GM12878 (cell line): ENCODE results near the gene ARRDC1. TPM values are rescaled to one million over a fixed set of nuclear protein-coding genes. Genes with fewer than 3 reads are reported as not detected.

Experiments
- BCLAF1 ChIP-seq: fragments of 450-650 bp; IDR thresholded peaks from 2 replicates; pipeline ENCODE4 v1.6.1; 2017; ENCODE audit warnings: antibody characterized with exemption, mild to moderate bottlenecking, moderate library complexity
- CUX1 ChIP-seq: IDR thresholded peaks from 2 replicates; pipeline ENCODE4 v1.6.1; 2012; ENCODE audit warnings: improper control_type of control experiment, low read depth, low read length; ENCODE audit not compliant: insufficient replicate concordance
- DPF2 ChIP-seq: fragments of 450-650 bp; IDR thresholded peaks from 2 replicates; pipeline ENCODE4 v1.6.1; 2017; ENCODE audit warnings: mild to moderate bottlenecking
- IRF5 ChIP-seq: fragments of 450-650 bp; IDR thresholded peaks from 2 replicates; pipeline ENCODE4 v1.6.1; 2017; ENCODE audit warnings: borderline replicate concordance
- NFIC ChIP-seq: IDR thresholded peaks from 2 replicates; pipeline ENCODE4 v1.6.1; 2012; ENCODE audit warnings: low read depth, mild to moderate bottlenecking, inconsistent platforms, low read length, moderate library complexity
- PAX5 ChIP-seq: IDR thresholded peaks from 2 replicates; pipeline ENCODE4 v1.6.1; 2011; ENCODE audit warnings: low read depth, low read length, borderline replicate concordance
- PRDM15 ChIP-seq: fragments of 450-650 bp; formaldehyde crosslinking; IDR thresholded peaks from 2 replicates; pipeline ENCODE4 v1.4.0; 2020; ENCODE audit warnings: mild to moderate bottlenecking, moderate library complexity
- RAD21 ChIP-seq: IDR thresholded peaks from 2 replicates; pipeline ENCODE4 v1.6.1; 2011; ENCODE audit warnings: mild to moderate bottlenecking, low read depth, low read length, moderate library complexity; ENCODE audit not compliant: insufficient read depth
- SREBF1 ChIP-seq: IDR thresholded peaks from 2 replicates; pipeline ENCODE4 v1.6.1; 2012; ENCODE audit warnings: mild to moderate bottlenecking, low read length
- ZBTB4 ChIP-seq: fragments of 450-650 bp; formaldehyde crosslinking; IDR thresholded peaks from 2 replicates; pipeline ENCODE4 v1.4.0; 2022; ENCODE audit warnings: mild to moderate bottlenecking, moderate library complexity
- polyA plus RNA-seq, 11 experiments: library from polyadenylated mRNA; depleted of rRNA in 4 of 11; unstranded in 6 of 11; stranded (reverse) in 5 of 11; fragments of >200 nt; fragmentation: Nextera tagmentation in 4 of 11; fragmentation: Illumina TruSeq in 1 of 11; extraction: Ambion mirVana in 4 of 11; extraction: Trizol in 1 of 11; gene quantifications; 1 replicate in 1 of 11; 2 replicates in 10 of 11; pipeline versions ENCODE4 v1.2.1 to v1.2.3, GENCODE V29; 2011 to 2016; ENCODE audit warnings: inconsistent platforms in 2 of 11, missing spikeins in 2 of 11, low read depth in 1 of 11
- total RNA-seq, 4 experiments: library from RNA; depleted of rRNA in 3 of 4; stranded (reverse); fragments of >200 nt in 3 of 4; fragmentation: Illumina TruSeq in 1 of 4; extraction: Trizol in 1 of 4; gene quantifications; 2 replicates each; pipeline versions ENCODE4 v1.2.1 to v1.2.3, GENCODE V29; 2013 to 2021

ARRDC1 gene
- total and polyA plus RNA-seq, 10 of the 15 experiments (the other 5 are each of a cell fraction or from before 2014, with no cell fraction given) = 0.23 to 34.4 (median 20.9) TPM

- TF ChIP-seq CUX1 (no peak), SREBF1 (peak; percentile 87), RAD21 (no peak), DPF2 (peak; percentile 29; the same call in 1 of the 2 replicates), PRDM15 (CRISPR knock-in tag) (no peak), ZBTB4 (no peak), IRF5 (no peak), PAX5 (no peak), BCLAF1 (no peak), NFIC (peak; percentile 27; the same call in 1 of the 2 replicates)
Observed at GRCh38 chr9:137618105-137619067, 12.9 kb downstream of the ARRDC1 start, which contains the start of gene EHMT1 (continued).
